PFSK-1 (cell line): ENCODE data around the gene RANBP10.

Source experiments
- POLR2AphosphoS5 ChIP-seq: IDR thresholded peaks from 2 replicates; pipeline ENCODE4 v1.6.1; 2012; ENCODE audit warnings: low read depth, mild to moderate bottlenecking, control low read depth, low read length, moderate library complexity
- SIN3A ChIP-seq: IDR thresholded peaks from 2 replicates; pipeline ENCODE4 v1.6.1; 2012; ENCODE audit warnings: mild to moderate bottlenecking, low read length, moderate library complexity, borderline replicate concordance; ENCODE audit not compliant: insufficient read depth
- TAF1 ChIP-seq: IDR thresholded peaks from 2 replicates; pipeline ENCODE4 v1.6.1; 2012; ENCODE audit warnings: low read length, control low read depth, borderline replicate concordance; ENCODE audit not compliant: insufficient read depth

DNA sequence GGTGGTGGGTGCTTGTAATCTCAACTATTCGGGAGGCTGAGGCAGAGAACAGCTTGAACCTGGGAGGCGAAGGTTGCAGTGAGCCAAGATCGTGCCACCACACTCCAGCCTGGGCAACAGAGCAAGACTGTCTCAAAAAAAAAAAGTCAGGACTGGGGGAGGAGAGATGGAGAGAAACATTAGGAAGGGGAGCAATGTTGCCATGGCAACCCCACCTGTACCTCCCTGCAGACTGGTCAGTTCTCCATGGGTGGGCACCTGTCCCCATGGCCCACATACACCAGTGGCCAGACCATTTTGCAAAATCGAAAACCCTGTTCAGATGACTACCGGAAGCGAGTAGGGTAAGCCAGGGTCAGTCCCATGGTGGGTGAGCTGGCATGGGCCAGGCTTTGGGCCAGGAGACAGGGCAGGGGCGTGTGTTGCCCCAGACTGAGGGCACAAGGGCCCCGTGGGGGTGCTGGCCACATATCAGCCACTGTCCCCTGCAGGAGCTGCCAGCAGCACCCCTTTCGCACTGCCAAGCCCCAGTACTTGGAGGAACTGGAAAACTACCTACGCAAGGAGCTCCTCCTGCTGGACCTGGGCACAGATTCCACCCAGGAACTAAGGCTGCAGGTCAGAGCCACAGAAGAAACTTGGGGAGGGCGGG is 14.4 kb upstream of the RANBP10 start:
- TF ChIP-seq POLR2AphosphoS5 (no peak), SIN3A (no peak), TAF1 (no peak)
